SJCRH30 (cell line): ENCODE data around the gene DNMT1. TPM values are rescaled to one million over a fixed set of nuclear protein-coding genes. Genes with fewer than 3 reads are reported as not detected.

ENCODE experiments used
- DNase-seq, 2 experiments: peaks; one replicate each; pipeline ENCODE4 v3.0.0-alpha.2; 2015 to 2020
- H3K27ac ChIP-seq: fragments of 250-450 bp; sonication (Bioruptor Pico); 2 replicates; pipeline ENCODE4 v1.5.1; 2020; ENCODE audit warnings: mild to moderate bottlenecking, moderate library complexity
- H3K27me3 ChIP-seq: fragments of 250-450 bp; sonication (Bioruptor Pico); 2 replicates; pipeline ENCODE4 v1.5.1; 2020; ENCODE audit warnings: mild to moderate bottlenecking, moderate library complexity
- H3K36me3 ChIP-seq: fragments of 250-450 bp; sonication (Bioruptor Pico); 2 replicates; pipeline ENCODE4 v1.5.1; 2020; ENCODE audit warnings: mild to moderate bottlenecking, moderate library complexity
- H3K4me1 ChIP-seq: fragments of 250-450 bp; sonication (Bioruptor Pico); 2 replicates; pipeline ENCODE4 v1.5.1; 2020; ENCODE audit warnings: mild to moderate bottlenecking, moderate library complexity
- H3K4me3 ChIP-seq: fragments of 250-450 bp; sonication (Bioruptor Pico); 2 replicates; pipeline ENCODE4 v1.5.1; 2020; ENCODE audit warnings: mild to moderate bottlenecking, moderate library complexity
- H3K9me3 ChIP-seq: fragments of 250-450 bp; sonication (Bioruptor Pico); replicated peaks from 2 replicates; pipeline ENCODE4 v1.5.1; 2020; ENCODE audit warnings: mild to moderate bottlenecking, moderate library complexity
- total RNA-seq: library from RNA; depleted of rRNA; stranded (reverse); fragments of >200 nt; shearing (Covaris generic); gene quantifications from 2 replicates; pipeline ENCODE4 v1.2.3, GENCODE V29; 2014; rRNA removed

DNMT1 gene
- total RNA-seq, 1 experiment from 2014 or later, result 151 TPM

GRCh38 chr19:10085641-10086590 lies 108.8 kb downstream of the DNMT1 start, which contains the start of gene SHFL:
SHFL (plus strand) TSS chr19:10086317; CDS start chr19:10086428, 111 bp downstream.
- Histone ChIP-seq H3K4me3 (no peak within 1 kb of the TSS), H3K36me3 (no peaks in the 10 kb centered on the region), H3K27ac (no peak within 1 kb of the TSS), H3K9me3 (no peaks in the 10 kb centered on the region), H3K4me1 (no peaks in the 10 kb centered on the region), H3K27me3 (no peaks in the 10 kb centered on the region)
- no peak for DNase-seq

- no peaks in the 10 kb centered on the region for H3K36me3 ChIP-seq
- no peak overlapping the region for H3K4me3 ChIP-seq
- no peak for DNase-seq
- H3K27me3 ChIP-seq, result no peaks in the 10 kb centered on the region
- no peak overlapping the region for H3K27ac ChIP-seq
- H3K4me1 ChIP-seq, result no peaks in the 10 kb centered on the region
- H3K9me3 ChIP-seq, result no peaks in the 10 kb centered on the region
These were observed 110.0 kb downstream of the DNMT1 start for GRCh38 chr19:10084803-10085202.

GRCh38 chr19:10083911-10084310 lies 110.8 kb downstream of the DNMT1 start:
- Histone ChIP-seq H3K4me1 (no peaks in the 10 kb centered on the region), H3K4me3 (no peak overlapping the region), H3K27me3 (no peaks in the 10 kb centered on the region), H3K27ac (no peak overlapping the region), H3K9me3 (no peaks in the 10 kb centered on the region), H3K36me3 (no peaks in the 10 kb centered on the region)
- no peak for DNase-seq

Other genes with a start within 250 kb of the DNMT1 start
- gene COL5A3, start 184.4 kb downstream of the DNMT1 start, total RNA-seq, result not detected in 2 replicates
- not detected in 2 replicates for gene RDH8, start 181.5 kb downstream of the DNMT1 start, total RNA-seq
- gene SHFL, start 108.6 kb downstream of the DNMT1 start, total RNA-seq, result 0.08 TPM in 1 of 2 replicates, not detected in the other
- gene ANGPTL6, start 92.3 kb downstream of the DNMT1 start, total RNA-seq, result 0.10 TPM in 1 of 2 replicates, not detected in the other
- gene PPAN, start 88.6 kb downstream of the DNMT1 start, total RNA-seq, result 44.7 and 47.0 TPM in 2 replicates
- gene P2RY11, start 83.3 kb downstream of the DNMT1 start, total RNA-seq, result 10.7 and 10.8 TPM in 2 replicates
- gene EIF3G, start 75.1 kb downstream of the DNMT1 start, total RNA-seq, result 179 and 186 TPM in 2 replicates
- 7.4 and 7.5 TPM in 2 replicates for gene S1PR2, start 36.4 kb upstream of the DNMT1 start, total RNA-seq
- 53.7 and 54.8 TPM in 2 replicates for gene MRPL4, start 57.3 kb upstream of the DNMT1 start, total RNA-seq
- 0.85 and 0.86 TPM in 2 replicates for gene ICAM1, start 76.2 kb upstream of the DNMT1 start, total RNA-seq
- 1.7 and 2.8 TPM in 2 replicates for gene ICAM4, start 92.0 kb upstream of the DNMT1 start, total RNA-seq
- gene ICAM5, start 95.0 kb upstream of the DNMT1 start, total RNA-seq, result 0.22 and 0.28 TPM in 2 replicates
- gene ZGLP1, start 114.9 kb upstream of the DNMT1 start, total RNA-seq, result 0.89 and 2.1 TPM in 2 replicates
- 11.5 and 17.5 TPM in 2 replicates for gene FDX2, start 121.1 kb upstream of the DNMT1 start, total RNA-seq
- 20.1 and 21.3 TPM in 2 replicates for gene RAVER1, start 138.6 kb upstream of the DNMT1 start, total RNA-seq
- 2.1 and 2.8 TPM in 2 replicates for gene ICAM3, start 144.7 kb upstream of the DNMT1 start, total RNA-seq
- gene TYK2, start 185.6 kb upstream of the DNMT1 start, total RNA-seq, result 45.8 and 56.1 TPM in 2 replicates
- 118 and 130 TPM in 2 replicates for gene CDC37, start 208.6 kb upstream of the DNMT1 start, total RNA-seq
- gene PDE4A, start 225.6 kb upstream of the DNMT1 start, total RNA-seq, result 3.7 and 4.2 TPM in 2 replicates